GM19372 (cell line): ENCODE data around the gene CFAP45.

ENCODE experiments used
- ATAC-seq: cut with Tn5 transposase; IDR thresholded peaks from one replicate; pipeline ENCODE4 v1.9.1; 2021; ENCODE audit warnings: mild to moderate bottlenecking, low read depth, moderate library complexity; ENCODE audit not compliant: unreplicated experiment

Gene CFAP45

DNA sequence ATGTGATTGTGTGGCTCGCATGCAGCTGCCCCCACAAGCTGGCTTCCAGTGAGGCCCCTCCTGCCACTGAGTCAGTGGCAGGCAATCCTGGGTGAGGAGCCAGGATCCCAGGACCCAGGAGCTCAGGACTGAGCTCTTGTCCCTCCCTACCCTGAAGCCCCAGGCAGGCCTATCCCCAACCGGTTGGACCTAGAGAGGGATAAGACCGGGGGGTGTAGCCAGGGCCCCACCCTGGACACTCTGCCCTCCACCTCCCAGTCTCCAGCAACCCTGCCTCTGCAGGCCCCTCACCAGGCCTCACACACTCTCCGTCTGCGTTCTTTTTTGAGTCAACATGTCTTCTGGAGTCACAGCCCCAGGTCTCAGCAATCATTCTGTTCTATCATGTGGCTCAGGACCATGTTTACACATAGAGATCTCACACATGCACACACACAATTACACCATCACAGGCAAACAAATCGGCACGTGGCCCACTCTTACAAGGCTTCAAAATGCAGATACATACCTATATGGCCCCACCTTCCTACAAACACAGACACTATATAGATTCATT, 40.1 kb downstream of the CFAP45 start:
- ATAC-seq: no peak

DNA sequence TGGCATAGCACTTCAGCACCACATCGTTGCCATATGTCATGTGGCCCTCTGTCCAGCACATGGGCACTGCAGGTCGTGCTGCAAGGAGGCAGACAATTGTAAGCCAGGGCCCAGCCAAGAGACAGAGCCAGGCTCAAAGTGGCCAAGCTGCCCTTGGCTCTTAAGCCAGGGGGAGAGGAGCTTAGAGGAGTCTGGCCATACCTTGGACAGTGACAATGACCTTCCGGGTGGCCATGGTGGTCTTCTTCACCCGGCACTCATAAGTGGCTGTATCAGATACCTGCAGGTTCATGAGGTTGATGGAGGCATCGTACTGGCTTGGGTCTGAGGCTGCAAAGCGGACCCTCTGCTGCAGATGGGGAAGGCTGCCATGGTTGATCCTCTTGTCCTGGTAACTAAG, 42.1 kb downstream of the CFAP45 start:
- ATAC-seq: no peak

DNA sequence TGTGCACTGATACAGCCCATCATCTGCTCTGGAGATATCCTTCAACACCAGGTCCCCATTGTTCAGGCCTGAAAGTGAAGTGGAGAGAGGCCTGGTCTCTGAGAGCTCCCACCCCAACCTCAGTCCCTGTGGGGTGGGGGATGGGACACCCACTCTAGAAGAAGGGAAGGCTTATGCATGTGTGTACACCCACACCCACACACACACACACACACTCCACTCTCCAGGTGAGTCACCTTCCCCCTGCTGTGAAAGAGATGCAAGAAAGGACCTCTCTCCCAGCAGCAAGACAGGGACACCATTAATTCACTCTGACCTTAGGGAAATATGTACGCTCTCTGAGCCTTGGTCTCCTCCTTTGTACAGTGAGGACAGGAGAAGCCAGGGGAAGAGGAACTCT, 43.4 kb downstream of the CFAP45 start:
- no peak for ATAC-seq

DNA sequence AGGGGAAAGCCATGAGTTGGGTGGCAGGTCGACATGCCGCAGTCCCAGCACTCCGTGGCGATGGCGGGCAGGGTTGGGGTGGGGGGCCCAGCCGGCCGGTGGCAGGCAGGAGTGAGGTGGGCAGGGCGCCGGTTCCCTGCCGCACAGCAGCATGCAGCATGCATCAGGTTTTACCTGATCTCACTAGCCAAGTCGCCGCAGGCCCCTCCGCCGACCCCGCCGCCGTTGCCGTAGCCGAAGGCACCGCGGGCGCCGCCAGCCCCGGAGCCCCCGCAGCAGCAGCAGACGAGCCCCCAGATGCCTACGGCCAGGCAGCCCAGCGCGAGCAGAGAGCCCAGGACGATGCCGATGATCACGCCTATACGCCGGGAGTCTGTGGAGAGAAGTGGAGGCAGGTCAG, 44.3 kb downstream of the CFAP45 start:
- ATAC-seq: no peak

DNA sequence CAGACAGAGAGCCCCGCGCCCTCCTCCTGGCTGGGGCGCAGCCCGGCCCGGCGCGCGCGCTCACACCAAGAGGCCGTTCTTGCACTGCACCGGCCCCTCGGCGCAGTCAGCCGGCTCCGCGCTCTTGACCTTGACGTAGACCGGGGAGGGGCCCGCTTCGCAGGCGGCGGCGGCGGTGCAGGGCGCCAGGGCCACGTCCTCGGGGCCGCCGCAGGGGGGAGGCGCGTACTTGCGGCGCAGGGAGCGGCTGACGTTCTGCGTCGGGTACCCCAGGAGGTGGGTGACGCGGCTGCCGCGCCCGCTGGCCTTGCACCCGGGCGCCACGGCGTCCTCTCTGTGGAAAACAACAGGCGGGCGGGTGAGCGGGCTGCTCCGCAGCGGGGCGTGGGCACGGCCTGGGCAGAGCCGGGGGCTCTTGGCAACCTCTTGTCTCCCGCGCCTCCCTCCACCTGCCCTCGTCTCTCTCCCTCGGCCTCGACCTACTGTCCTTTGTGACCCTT, 45.2 kb downstream of the CFAP45 start:
- ATAC-seq: peak; percentile 94

DNA sequence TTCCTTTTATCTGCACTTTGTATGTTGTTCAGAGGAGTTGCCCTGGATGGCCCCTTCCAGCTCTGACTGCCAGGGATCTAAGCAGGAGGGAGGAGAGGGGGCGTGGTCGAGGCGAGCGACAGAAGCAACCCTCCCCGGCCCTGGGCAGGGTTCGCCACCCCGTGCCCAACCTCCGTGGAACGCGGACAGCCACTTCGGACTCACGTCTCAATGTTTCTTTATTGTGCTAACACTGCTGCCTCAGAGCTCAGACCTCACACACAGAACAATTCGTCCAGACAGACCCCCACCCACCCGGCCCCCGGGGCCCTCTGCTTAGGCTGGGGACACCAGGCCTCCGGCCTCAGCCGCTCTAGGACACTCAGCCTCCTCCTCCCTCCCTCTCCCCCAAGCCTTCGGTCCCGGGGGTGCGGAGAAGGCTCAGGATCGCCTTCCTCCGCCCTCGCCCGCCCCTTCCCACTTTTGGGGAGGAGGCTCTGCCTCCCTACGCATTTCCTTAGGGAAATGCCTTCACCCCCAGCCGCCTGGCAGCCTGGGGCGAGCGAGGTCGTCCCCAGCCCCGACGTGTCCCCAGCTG, 45.8 kb downstream of the CFAP45 start:
- no peak for ATAC-seq

DNA sequence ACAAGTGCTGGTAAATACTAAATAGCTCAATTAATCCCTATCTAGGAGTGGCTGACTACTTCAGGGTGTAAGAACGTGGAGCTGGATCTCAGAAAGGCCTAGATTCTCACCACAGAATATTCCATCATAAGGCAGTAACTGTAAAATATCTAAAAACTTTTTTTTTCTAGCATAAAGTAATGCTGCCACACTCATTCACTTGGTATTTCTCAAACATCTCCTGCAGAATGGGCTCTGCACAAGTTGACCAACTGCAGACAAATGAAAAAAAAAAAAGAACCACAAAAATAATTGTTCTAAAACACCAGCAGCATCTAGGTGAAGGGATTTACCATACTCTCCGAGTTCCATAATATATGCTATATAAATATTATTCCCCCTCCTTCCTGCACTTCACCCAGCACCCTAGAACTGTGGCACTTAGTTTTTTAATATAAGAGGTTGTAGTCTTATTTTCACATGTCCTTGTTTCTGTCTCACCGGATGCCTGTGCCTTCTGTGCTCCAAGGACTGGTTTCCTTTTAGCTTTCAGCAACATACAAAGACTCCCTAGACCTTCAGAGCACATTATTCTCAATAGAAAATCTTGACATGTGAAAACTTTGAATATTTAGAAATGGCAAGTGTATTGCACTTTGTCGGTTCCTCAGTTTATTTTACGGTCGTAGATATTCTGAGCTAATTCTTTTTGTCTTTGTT, 46.4 kb downstream of the CFAP45 start:
- ATAC-seq: no peak

DNA sequence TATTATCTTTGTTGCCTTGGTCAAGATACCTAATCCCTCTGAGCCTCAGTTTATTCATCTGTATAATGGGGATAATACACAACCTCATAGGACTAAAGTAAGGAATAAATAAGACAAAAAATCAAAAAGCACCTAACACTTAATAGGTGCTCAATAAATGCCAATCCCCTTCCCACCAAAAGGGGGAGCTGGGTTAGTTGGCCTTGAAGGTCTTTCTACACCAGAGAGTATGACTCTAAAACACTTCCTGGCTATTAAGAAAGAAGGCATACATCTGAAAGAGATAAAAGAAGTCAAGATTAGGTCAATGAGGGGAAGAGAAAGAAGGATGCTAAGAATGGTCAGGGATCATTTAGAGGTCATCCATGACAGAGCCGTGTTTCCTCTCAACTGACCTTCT, 48.6 kb downstream of the CFAP45 start:
- ATAC-seq: no peak

DNA sequence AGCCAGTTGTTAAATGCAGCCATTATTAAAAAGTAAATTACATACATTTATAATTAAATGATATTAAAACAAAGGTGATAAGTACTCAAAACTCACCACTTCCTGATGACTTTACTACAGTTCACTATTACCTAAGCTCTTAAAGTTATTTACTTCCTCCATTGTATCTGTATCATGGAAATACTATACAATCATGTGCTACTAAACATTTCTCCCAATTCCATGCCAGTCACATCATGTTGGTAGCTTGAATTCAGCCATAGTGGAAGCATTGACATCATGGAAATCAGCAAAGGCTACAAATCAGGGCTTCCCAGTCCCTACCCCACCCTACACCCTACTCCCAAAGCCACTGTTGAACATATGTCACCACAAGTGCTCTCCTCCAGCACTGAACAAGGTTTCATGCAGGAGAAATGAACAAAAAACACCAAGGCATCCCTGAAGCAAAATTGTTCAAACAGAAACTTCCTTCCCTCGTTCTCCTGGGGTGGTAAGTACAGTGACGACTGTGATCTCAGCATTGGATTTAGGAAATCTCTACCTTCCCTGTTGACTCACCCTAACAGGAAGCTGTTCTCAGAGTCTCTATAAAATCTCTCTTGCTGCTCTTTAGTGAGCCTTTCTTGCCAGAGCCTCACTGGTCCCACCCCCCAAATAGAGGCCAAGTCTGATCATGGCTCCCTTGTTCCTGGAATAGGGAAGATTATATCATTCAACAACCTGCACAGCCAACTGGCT, 50.2 kb downstream of the CFAP45 start:
- ATAC-seq: no peak

DNA sequence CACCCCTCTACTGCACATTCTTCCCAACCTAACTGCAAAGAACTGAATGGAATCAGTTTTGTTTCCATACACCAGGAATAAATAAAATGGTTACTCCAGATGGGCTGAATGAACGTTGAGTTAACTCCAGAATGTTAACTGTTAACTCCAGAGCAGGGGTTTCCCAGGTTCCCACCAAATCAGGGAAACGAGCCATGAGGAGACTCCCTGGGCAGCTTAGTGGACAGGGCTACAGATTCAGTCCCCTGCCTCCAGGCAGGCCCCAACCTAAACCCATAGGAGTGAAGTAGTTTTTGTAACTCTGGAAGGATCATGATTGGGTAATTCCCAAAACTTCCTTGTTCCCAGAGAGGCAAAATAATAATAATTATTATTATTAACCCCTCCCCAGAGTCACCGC, 51.6 kb downstream of the CFAP45 start:
- no peak for ATAC-seq

DNA sequence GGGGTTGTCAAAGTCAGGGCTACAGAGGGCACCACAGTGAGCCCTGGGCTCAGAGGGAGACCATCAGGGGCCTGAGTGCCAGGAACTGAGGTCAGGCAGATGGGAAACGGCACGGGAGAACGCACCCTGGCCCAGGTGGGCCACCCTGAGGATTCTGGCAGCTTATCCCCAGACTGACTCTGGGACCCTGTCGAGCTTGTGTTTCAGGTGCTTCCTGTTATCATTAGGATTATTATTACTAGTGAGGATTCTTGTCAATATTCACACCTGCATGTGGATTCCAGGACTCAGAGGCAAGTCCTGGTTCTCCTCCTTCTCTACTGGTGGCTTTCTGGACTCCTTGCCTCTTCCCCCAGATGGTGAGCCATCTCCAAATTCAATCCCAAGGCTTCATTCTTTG, 52.7 kb downstream of the CFAP45 start:
- ATAC-seq: no peak

DNA sequence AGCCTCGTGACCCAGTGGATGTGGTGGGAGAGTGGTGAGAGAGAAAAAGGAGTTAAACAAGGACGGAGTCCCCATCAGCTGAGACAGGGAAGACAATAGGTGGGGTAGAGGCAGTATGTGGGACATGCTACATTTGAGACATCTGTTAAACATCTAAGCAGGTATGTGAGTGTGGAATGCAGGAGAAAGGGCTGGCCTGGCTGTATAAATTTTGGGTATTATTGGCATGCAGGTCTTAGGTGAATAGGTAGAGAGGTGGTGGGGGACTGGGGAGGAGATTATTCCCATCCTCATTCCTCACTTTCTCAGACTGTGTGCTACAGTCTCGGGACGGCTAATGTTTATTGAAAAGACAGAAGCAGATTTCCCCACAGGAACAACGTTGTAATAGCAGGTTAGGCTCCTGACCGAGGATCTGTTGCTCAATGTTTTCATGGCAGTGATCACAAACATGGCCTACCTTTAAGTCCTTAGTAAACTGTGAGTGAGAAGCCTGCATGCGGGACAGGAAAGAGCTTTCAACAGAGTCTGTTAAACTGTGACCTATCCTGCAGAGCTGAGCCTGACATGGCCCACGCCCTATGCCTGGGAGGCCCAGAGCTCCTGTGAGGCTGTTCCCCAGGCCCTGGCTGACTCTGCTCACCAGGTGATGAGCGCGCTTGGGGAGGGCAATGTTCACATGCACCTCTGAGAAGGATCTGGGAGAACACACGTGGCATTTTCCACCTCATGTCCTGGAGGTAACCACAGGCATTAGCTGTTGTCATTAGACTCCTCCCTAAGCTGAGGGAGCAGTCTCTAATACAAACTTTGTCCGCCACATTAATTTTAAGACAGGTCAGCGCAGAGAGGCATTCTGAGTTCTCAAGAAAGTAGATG, 54.0 kb downstream of the CFAP45 start:
- ATAC-seq: no peak

DNA sequence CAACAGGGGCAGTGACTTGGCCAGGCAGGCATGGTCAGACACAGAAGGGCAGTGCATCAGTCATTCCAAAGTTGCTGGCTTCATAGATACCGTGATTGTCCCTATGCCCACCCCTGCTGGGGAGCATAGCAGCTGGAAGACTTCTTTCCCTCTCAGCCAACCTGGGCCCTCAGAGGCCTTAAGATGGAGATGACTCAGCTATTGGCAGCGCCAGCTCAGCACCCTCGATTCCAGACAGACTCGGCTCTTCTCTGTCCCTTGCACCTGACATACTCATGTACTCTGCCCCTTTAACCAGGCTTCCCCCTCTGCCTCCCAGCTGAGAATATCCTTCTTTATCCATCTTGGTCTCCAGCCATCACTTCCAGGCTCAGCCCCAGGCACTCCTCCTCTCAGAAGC, 56.5 kb downstream of the CFAP45 start:
- ATAC-seq: no peak

DNA sequence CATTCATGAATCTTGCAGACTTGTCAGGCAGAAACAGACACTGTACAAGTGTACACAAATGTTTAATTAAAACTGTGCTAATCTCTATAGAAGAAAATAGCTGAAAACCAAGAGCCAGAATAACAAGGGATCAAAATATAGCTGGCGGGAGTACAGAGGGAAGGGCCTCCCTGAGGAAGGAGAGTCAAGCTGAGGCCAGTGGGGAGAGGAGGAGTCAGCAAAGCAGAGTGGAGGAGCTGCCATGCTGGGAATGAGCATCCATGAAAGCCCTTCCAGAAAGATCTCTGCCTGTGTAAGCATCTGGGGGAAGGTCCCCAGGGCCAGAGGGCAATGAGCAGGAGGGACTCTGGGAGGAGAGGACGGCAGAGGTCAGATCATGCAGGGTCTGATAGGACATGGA, 58.2 kb downstream of the CFAP45 start:
- ATAC-seq: no peak

DNA sequence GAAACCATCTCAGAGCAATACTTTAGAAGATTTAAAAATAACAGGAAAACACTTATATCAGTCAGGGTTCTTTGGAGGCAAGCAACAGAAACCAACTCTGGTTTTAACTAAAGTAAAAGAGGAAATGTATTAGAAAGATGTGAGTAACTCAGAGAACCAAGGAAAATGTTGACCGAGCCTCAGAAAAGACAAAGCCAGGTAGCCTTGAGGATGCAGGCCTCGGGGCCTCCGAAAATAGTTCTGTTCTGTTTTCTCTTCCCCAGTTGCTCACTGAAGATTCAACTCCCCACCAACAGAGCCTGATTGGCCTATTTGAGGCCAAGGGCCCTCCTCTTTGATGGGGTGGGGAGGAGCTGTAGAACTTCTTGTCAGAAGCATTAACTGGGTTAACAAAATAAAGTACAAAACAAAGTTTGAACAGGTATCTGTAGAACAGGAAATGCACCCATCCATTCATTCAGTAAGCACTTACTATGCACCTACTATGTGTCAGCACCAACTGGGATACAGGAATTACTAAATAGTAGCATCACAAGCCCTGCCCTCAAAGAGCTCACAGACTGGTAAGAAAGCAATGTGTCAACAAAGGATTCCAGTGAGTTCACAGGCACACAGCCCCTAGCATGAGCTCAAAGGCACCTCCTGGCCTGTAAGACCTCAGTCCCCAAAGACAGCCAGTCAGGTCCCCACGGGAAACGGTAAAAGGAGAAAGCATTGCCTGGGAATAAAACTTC, 60.7 kb downstream of the CFAP45 start:
- peak; percentile 75 for ATAC-seq

DNA sequence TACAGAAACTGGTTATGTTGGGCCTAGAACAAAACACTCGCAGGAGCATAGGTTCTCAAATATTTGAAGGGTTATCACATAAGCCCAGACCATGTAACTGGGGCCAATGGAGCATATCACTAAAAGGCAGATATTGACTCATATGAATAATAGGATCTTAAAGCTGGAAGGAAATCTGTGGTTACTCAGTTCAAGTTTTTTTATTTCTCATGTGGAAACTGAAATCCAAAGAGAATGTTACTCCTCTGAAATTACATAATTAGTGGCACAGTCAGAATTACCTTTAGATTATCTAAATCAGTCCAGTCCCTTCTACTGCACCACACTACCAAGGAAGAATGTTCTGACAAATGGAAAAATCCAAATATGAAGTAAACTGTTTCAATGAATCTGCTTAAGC, 61.2 kb downstream of the CFAP45 start:
- ATAC-seq: no peak

DNA sequence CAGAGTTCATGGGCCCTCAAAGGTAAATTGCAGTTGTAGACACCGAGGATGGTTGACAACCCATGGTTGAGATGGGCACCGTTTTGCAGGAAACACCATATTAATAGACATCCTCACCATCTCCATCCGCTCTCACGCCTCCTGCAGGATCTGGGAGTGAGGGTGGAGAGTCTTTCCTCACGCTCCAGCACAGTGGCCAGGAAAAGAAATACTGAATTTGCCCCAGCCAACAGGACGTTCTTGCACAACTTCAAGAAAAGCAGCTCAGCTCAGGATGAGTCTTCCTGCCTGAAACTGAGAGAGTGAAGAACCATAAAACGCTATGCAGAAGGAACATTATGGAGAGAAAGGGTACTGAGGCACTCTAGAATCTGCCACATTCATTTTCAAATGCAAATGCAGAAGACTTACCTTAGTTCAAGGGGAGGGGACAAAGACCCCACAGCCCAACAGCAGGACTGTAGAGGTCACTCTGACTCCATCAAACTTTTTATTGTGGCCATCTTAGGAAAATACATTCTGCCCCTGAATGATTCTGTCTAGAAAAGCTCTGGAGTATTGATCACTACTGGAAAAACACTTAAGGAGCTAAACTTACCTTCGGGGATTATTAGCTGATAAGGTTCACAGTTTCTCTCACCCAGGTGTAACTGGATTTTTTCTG, 64.0 kb downstream of the CFAP45 start:
- ATAC-seq: no peak

DNA sequence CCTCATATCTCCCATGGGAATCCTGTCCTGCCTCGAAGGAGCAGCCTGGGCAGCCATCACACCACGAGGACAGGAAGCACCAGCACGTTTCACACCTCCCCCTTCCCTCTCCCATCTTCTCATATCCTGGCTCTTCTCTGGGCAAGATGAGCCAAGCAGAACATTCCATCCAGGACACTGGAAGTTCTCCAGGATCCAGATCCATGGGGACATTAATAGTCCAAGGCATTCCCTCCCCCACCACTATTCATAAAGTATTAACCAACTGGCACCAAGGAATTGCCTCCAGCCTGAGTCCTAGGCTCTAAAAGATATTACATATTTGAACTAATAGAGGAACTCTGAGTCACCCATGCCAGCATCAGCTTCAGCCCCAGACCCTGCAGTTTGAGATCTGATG, 64.6 kb downstream of the CFAP45 start:
- ATAC-seq: no peak

DNA sequence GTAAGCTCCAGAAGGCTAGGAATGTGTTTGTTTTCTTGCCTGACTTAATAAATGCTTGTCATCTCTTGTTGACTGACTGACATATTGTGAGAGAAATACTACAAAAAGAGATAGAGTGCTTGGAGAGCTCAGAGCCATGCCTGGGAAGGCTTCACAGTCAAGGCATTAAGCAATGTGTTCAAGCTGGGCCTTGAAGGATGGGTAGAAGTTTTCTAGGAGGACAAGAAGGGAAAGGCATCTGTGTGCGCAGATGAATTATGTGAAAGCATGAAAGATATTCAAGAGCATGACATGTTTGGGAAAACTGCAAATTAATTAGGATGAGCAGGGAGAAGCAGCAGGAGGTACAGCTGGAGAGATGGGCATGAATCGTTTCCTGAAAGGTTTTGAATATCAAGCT, 67.7 kb downstream of the CFAP45 start:
- ATAC-seq: no peak
